GM18951 (cell line): Measurements from ENCODE around the gene LY6G6F.
A peak's percentile ranks its signal among the peaks of the same experiment; 100 is the strongest.

Experiments used
- POLR2A ChIP-seq: IDR thresholded peaks from 4 replicates; pipeline ENCODE4 v1.6.1; 2011; ENCODE audit warnings: mild to moderate bottlenecking; ENCODE audit not compliant: insufficient read length, insufficient read depth; ENCODE audit errors: extremely low read depth
- in situ Hi-C: fragments of 300-500 bp; cut with MboI; formaldehyde crosslinking; loops from one replicate; pipeline ENCODE4 v1.12.0; 2022; ENCODE audit warnings: low sequenced_read_pairs, mixed read lengths, inconsistent platforms; ENCODE audit not compliant: unreplicated experiment

Gene LY6G6F

GRCh38 chr6:31727717-31728671 is 21.3 kb downstream of the LY6G6F start:
- in situ Hi-C loops, result no loop called here
- peak; percentile 22 for TF ChIP-seq POLR2A

GRCh38 chr6:31728767-31729514 is 22.3 kb downstream of the LY6G6F start, which contains the start of gene DDAH2:
DDAH2 (minus strand) TSS chr6:31729299; CDS start chr6:31729161, 138 bp downstream.
- TF ChIP-seq POLR2A, result no peak
- in situ Hi-C loops, result no loop called here

GRCh38 chr6:31729515-31729978 is 22.9 kb downstream of the LY6G6F start:
- in situ Hi-C loops, result no loop called here
- TF ChIP-seq POLR2A, result no peak

- in situ Hi-C loops, result no loop called here
These were observed 23.4 kb downstream of the LY6G6F start for GRCh38 chr6:31729979-31730630.

GRCh38 chr6:31730631-31731086 is 24.0 kb downstream of the LY6G6F start:
- in situ Hi-C loops, result no loop called here
- no peak for TF ChIP-seq POLR2A

More at GRCh38 chr6:31729979-31730630, 23.4 kb downstream of the LY6G6F start:
- TF ChIP-seq POLR2A, result peak; percentile 59

- TF ChIP-seq POLR2A, result no peak
- in situ Hi-C loops, result no loop called here
These were observed 25.4 kb downstream of the LY6G6F start for GRCh38 chr6:31732029-31732428.

GRCh38 chr6:31733734-31734133 is 27.1 kb downstream of the LY6G6F start:
- no peak for TF ChIP-seq POLR2A
- in situ Hi-C loops, result no loop called here

- in situ Hi-C loops, result no loop called here
- TF ChIP-seq POLR2A, result no peak
These were observed 27.7 kb downstream of the LY6G6F start for GRCh38 chr6:31734247-31734820.

- in situ Hi-C loops, result no loop called here
These were observed 28.2 kb downstream of the LY6G6F start for GRCh38 chr6:31734821-31735406.

GRCh38 chr6:31736021-31736767 is 29.5 kb downstream of the LY6G6F start, which contains the start of gene CLIC1:
CLIC1 (minus strand) TSS chr6:31736530; CDS start chr6:31736300, 230 bp downstream.
- in situ Hi-C loops, result no loop called here
- TF ChIP-seq POLR2A, result peak; percentile 93

More at GRCh38 chr6:31734821-31735406, 28.2 kb downstream of the LY6G6F start:
- TF ChIP-seq POLR2A, result no peak

- in situ Hi-C loops, result no loop called here
- TF ChIP-seq POLR2A, result no peak
These were observed 30.2 kb downstream of the LY6G6F start for GRCh38 chr6:31736768-31737314.

GRCh38 chr6:31737315-31737990 is 30.8 kb downstream of the LY6G6F start:
- no peak for TF ChIP-seq POLR2A
- in situ Hi-C loops, result no loop called here
